Upper lobe of left lung (tissue), 4 donors: ENCODE results near the gene BTBD7.

Source experiments
- EP300 ChIP-seq, 4 donors: sonication (generic); formaldehyde crosslinking; IDR thresholded peaks; one replicate each; pipeline ENCODE4 v1.5.1; 2017; ENCODE audit warnings: antibody characterized with exemption in 4 of 4, control low read depth in 2 of 4
- POLR2A ChIP-seq, 4 donors: fragments of 450-650 bp; IDR thresholded peaks; one replicate each; pipeline ENCODE4 v1.5.1; 2016 to 2017; ENCODE audit warnings: antibody characterized with exemption in 4 of 4, mild to moderate bottlenecking in 2 of 4
- POLR2AphosphoS5 ChIP-seq, 2 donors: sonication (generic); formaldehyde crosslinking; IDR thresholded peaks; one replicate each; pipeline ENCODE4 v1.5.1; 2017; ENCODE audit warnings: antibody characterized with exemption in 2 of 2
- TF ChIP-seq, protein P1 (sequence below), 6 experiments: fragments of 450-650 bp in 4 of 6; fragments of 200-600 bp in 2 of 6; sonication (generic) in 2 of 6; IDR thresholded peaks; one replicate each; pipeline ENCODE4 v1.5.1; 2016 to 2019; ENCODE audit warnings: antibody characterized with exemption in 6 of 6

DNA sequence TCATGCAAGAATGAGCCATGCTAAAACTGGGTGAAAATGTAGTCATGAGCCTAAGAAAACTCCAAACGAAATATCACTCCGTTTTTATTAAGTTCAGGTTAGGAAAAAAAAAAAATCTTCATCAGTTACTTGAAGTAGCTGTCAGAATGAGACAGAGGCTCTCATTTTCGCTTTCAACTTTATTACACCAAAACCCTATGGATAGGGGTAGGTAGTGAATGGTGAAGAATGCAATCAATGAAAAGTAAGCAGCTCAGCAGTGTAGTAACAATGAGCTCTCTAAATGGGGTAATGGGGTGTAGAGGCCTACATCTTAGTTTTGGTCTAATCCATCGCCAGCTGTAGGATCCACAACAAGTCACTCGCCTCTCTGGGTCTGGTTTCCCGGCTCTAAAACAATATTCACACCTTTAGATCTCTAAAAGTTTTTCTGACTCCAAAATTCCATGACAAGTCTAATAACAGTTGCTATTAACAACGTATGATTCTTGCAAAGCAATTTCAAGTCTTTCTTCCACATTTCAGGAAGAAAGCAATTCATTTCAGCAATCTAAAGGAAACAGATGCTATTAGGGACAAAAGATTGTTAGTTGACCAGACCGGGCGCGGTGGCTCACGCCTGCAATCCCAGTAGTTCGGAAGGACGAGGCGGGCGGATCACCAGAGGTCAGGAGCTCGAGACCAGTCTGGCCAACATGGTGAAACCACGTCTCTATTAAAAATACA is 1.7 kb downstream of the BTBD7 start:
- TF ChIP-seq POLR2A (IDR thresholded peaks at IDR 0.05) (no peak), POLR2AphosphoS5 (IDR thresholded peaks at IDR 0.05) (no peak), EP300 (IDR thresholded peaks at IDR 0.05) (no peak)
- TF ChIP-seq, protein P1, sequence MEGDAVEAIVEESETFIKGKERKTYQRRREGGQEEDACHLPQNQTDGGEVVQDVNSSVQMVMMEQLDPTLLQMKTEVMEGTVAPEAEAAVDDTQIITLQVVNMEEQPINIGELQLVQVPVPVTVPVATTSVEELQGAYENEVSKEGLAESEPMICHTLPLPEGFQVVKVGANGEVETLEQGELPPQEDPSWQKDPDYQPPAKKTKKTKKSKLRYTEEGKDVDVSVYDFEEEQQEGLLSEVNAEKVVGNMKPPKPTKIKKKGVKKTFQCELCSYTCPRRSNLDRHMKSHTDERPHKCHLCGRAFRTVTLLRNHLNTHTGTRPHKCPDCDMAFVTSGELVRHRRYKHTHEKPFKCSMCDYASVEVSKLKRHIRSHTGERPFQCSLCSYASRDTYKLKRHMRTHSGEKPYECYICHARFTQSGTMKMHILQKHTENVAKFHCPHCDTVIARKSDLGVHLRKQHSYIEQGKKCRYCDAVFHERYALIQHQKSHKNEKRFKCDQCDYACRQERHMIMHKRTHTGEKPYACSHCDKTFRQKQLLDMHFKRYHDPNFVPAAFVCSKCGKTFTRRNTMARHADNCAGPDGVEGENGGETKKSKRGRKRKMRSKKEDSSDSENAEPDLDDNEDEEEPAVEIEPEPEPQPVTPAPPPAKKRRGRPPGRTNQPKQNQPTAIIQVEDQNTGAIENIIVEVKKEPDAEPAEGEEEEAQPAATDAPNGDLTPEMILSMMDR (IDR thresholded peaks at IDR 0.05), result no peak
